Stimulated activated CD4-positive, alpha-beta T cell treated with anti-CD3 and anti-CD28 coated beads, Interleukin-1b, Interleukin-23, amount 100 ng/mL, for 4 hours (primary cell): ENCODE data around the gene PRR27.
"Not testable (repeated sequence)": the region's sequence is repeated elsewhere in the genome, so short reads cannot be mapped to it uniquely, and the experiment has no call there.

Source experiments
- DNase-seq, 2 donors: peaks; one replicate each; pipeline ENCODE4 v3.0.0-alpha.2; 2020; ENCODE audit warnings: low read depth in 2 of 2

The PRR27 gene

GRCh38 chr4:70197842-70198241 lies 43.8 kb downstream of the PRR27 start:
- DNase-seq, result no peak

GRCh38 chr4:70203601-70204000 lies 49.6 kb downstream of the PRR27 start:
- DNase-seq, result no peak

- DNase-seq, result not testable (repeated sequence)
Measured at GRCh38 chr4:70212752-70213151, 58.7 kb downstream of the PRR27 start.
